Suprapubic skin (tissue), 4 donors: ENCODE data around the gene RCBTB2.

Experiments used
- CTCF ChIP-seq, 2 donors: fragments of 200-600 bp in 1 of 2; fragments of 450-650 bp in 1 of 2; sonication (generic) in 1 of 2; IDR thresholded peaks; one replicate each; pipeline ENCODE4 v1.5.1; 2016 to 2019; ENCODE audit warnings: antibody characterized with exemption in 2 of 2, mild to moderate bottlenecking in 1 of 2, moderate library complexity in 1 of 2
- POLR2A ChIP-seq, 2 donors: fragments of 450-650 bp; IDR thresholded peaks; one replicate each; pipeline ENCODE4 v1.6.1; 2017; ENCODE audit warnings: antibody characterized with exemption in 2 of 2, mild to moderate bottlenecking in 2 of 2, moderate library complexity in 2 of 2
- POLR2AphosphoS5 ChIP-seq, 3 donors: sonication (generic); formaldehyde crosslinking; IDR thresholded peaks; one replicate each; pipeline ENCODE4 v1.6.1; 2017; ENCODE audit warnings: antibody characterized with exemption in 3 of 3

- TF ChIP-seq CTCF (IDR thresholded peaks at IDR 0.05) (no peak), POLR2A (IDR thresholded peaks at IDR 0.05) (no peak), POLR2AphosphoS5 (IDR thresholded peaks at IDR 0.05) (no peak)
Measured at GRCh38 chr13:48456546-48456945, 76.3 kb downstream of the RCBTB2 start.
